Panc1 (cell line): ENCODE data around the gene HMCN2. TPM values are rescaled to one million over a fixed set of nuclear protein-coding genes. Genes with fewer than 3 reads are reported as not detected.

Experiments
- ATAC-seq: fragments of 200-7000 bp; cut with Tn5 transposase; 2 replicates; pipeline ENCODE4 v1.9.1; 2020; ENCODE audit warnings: mild to moderate bottlenecking, moderate library complexity
- BruUV-seq: library from RNA; stranded (reverse); fragments of 400-500 nt; replicated peaks from 2 replicates; lab custom pipeline; 2021; lab: Mats Ljungman, UMichigan
- CTCF ChIA-PET: fragments of 300-600 bp; sonication (Branson Sonifier 250); formaldehyde crosslinking; loops from one replicate; lab custom pipeline; 2022; ENCODE audit warnings: antibody characterized with exemption; lab: Charles Lee
- POLR2A ChIA-PET: fragments of 300-600 bp; sonication (Branson Sonifier 250); formaldehyde crosslinking; loops from one replicate; lab custom pipeline; 2022; ENCODE audit warnings: antibody characterized with exemption; lab: Charles Lee
- DNase-seq: peaks from one replicate; pipeline ENCODE4 v3.0.0-alpha.2; 2010; ENCODE audit warnings: low read depth, low spot score
- H3K27ac ChIP-seq: 2 replicates; pipeline ENCODE4 v1.5.1; 2011; ENCODE audit warnings: mild to moderate bottlenecking, low read length, inconsistent platforms
- H3K27me3 ChIP-seq: fragments of 200-500 bp; sonication (Bioruptor generic); 2 replicates; pipeline ENCODE4 v1.6.0; 2014; ENCODE audit warnings: low read length, inconsistent platforms; ENCODE audit not compliant: control insufficient read depth, insufficient read depth
- H3K36me3 ChIP-seq: fragments of 200-500 bp; sonication (Bioruptor generic); 2 replicates; pipeline ENCODE4 v1.5.1; 2014; ENCODE audit warnings: inconsistent platforms, mild to moderate bottlenecking, low read length, moderate library complexity; ENCODE audit not compliant: control insufficient read depth, insufficient read depth
- H3K4me1 ChIP-seq: 2 replicates; pipeline ENCODE4 v1.5.1; 2011; ENCODE audit warnings: inconsistent platforms, mild to moderate bottlenecking, low read length, moderate library complexity; ENCODE audit not compliant: control insufficient read depth, insufficient read depth
- H3K4me3 ChIP-seq, 2 experiments: 2 replicates each; pipeline ENCODE4 v1.5.1; 2011 to 2012; ENCODE audit warnings: low read depth in 2 of 2, low read length in 2 of 2, mild to moderate bottlenecking in 2 of 2, inconsistent platforms in 1 of 2, moderate library complexity in 1 of 2
- H3K9me3 ChIP-seq: fragments of 200-500 bp; sonication (Bioruptor generic); 2 replicates; pipeline ENCODE4 v1.5.1; 2014; ENCODE audit warnings: low read depth, mild to moderate bottlenecking, inconsistent platforms, low read length, moderate library complexity; ENCODE audit not compliant: control insufficient read depth, insufficient read depth
- CTCF ChIP-seq: fragments of 450-650 bp; IDR thresholded peaks from 2 replicates; pipeline ENCODE4 v1.5.1; 2017; ENCODE audit warnings: mild to moderate bottlenecking
- POLR2AphosphoS5 ChIP-seq: IDR thresholded peaks from 2 replicates; pipeline ENCODE4 v1.6.1; 2012; ENCODE audit warnings: mild to moderate bottlenecking, low read depth, low read length, moderate library complexity
- SIN3A ChIP-seq: IDR thresholded peaks from 2 replicates; pipeline ENCODE4 v1.6.1; 2012; ENCODE audit warnings: low read depth, mild to moderate bottlenecking, low read length, moderate library complexity, borderline replicate concordance; ENCODE audit not compliant: insufficient read depth
- TCF7L2 ChIP-seq: IDR thresholded peaks from 2 replicates; pipeline ENCODE4 v1.6.1; 2011; ENCODE audit warnings: mild to moderate bottlenecking, low read depth, low read length, inconsistent platforms
- in situ Hi-C: cut with HindIII; loops from 2 replicates; pipeline ENCODE4 v1.10.0; 2016; ENCODE audit warnings: low sequenced_read_pairs, low pct_unique_long_range_greater_than_20kb
- intact Hi-C: fragments of 100-400 bp; cut with micrococcal nuclease; formaldehyde crosslinking; loops from one replicate; pipeline ENCODE4 v1.10.0; 2022; ENCODE audit not compliant: unreplicated experiment
- total RNA-seq: library from RNA; stranded (reverse); gene quantifications from one replicate; pipeline ENCODE4 v1.2.1, GENCODE V29; 2021; ENCODE audit not compliant: unreplicated experiment
- TF ChIP-seq, protein P1 (sequence below), 2 experiments: IDR thresholded peaks; 2 replicates each; pipeline ENCODE4 v1.6.1; 2011 to 2012; ENCODE audit warnings: low read depth in 2 of 2, control low read depth in 1 of 2, low read length in 1 of 2, mild to moderate bottlenecking in 1 of 2, moderate library complexity in 1 of 2; ENCODE audit not compliant: insufficient read depth in 1 of 2

The HMCN2 gene
- total RNA-seq, 1 experiment from 2014 or later = 0.05 TPM

DNA sequence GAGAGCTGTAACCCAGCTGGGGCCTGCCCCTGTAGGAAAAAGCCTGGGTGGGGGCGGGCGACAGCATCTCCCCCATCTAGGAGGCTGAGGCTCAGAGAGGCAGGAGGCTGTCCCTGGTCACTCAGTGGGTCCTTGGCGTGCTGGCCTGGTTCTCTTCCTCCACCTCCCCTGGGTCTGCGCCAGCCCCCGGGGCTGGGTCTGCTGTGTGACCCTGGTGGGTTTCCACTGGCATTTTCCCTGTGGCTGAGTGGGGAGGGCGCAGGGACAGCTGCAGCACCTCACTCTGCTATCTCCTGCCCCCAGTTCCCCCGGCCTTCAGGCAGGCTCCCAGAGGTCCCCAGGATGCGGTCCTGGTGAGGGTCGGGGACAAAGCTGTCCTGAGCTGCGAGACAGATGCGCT is 119.7 kb downstream of the HMCN2 start:
- BruUV-seq = no TSS peak
- ATAC-seq (no peak), DNase-seq (no peak)
- no peaks in the 10 kb centered on the region for H3K27me3 ChIP-seq
- POLR2A ChIA-PET = no interaction called here
- no peaks in the 10 kb centered on the region for H3K36me3 ChIP-seq
- no peaks in the 10 kb centered on the region for H3K9me3 ChIP-seq
- CTCF ChIA-PET = no interaction called here
- H3K4me1 ChIP-seq = no peaks in the 10 kb centered on the region
- H3K4me3 ChIP-seq = no peak overlapping the region
- in situ Hi-C loops (no loop called here), intact Hi-C loops (no loop called here)
- TF ChIP-seq CTCF (no peak), SIN3A (no peak), TCF7L2 (no peak), POLR2AphosphoS5 (no peak)
- TF ChIP-seq, protein P1, sequence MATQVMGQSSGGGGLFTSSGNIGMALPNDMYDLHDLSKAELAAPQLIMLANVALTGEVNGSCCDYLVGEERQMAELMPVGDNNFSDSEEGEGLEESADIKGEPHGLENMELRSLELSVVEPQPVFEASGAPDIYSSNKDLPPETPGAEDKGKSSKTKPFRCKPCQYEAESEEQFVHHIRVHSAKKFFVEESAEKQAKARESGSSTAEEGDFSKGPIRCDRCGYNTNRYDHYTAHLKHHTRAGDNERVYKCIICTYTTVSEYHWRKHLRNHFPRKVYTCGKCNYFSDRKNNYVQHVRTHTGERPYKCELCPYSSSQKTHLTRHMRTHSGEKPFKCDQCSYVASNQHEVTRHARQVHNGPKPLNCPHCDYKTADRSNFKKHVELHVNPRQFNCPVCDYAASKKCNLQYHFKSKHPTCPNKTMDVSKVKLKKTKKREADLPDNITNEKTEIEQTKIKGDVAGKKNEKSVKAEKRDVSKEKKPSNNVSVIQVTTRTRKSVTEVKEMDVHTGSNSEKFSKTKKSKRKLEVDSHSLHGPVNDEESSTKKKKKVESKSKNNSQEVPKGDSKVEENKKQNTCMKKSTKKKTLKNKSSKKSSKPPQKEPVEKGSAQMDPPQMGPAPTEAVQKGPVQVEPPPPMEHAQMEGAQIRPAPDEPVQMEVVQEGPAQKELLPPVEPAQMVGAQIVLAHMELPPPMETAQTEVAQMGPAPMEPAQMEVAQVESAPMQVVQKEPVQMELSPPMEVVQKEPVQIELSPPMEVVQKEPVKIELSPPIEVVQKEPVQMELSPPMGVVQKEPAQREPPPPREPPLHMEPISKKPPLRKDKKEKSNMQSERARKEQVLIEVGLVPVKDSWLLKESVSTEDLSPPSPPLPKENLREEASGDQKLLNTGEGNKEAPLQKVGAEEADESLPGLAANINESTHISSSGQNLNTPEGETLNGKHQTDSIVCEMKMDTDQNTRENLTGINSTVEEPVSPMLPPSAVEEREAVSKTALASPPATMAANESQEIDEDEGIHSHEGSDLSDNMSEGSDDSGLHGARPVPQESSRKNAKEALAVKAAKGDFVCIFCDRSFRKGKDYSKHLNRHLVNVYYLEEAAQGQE (IDR thresholded peaks at IDR 0.05; ENCODE audit: insufficient read depth in 1 of 2, low read depth in 2 of 2, low read length in 1 of 2) = no peak
- H3K27ac ChIP-seq = no peak overlapping the region

DNA sequence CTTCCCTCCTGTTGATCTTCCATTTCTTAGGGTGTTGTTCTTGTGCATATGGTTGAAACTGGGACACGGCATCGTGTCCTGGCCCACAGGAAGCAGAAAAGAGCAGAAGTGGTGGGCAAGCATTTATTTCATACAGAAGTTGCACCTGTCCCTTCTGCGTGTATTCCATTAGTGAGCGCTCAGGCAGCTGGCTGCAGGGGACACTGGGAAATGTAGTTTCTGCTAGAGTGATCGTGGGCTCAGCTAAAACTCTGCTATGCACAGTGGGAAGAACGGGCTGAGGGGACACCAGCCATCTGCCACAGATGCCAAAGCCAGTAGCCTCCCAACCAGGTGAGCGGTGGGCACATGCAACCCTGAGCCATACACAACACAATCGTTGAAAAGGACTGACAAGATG is 121.8 kb downstream of the HMCN2 start:
- ATAC-seq (no peak), DNase-seq (no peak)
- H3K9me3 ChIP-seq = no peaks in the 10 kb centered on the region
- no peak overlapping the region for H3K27ac ChIP-seq
- in situ Hi-C loops (no loop called here), intact Hi-C loops (no loop called here)
- CTCF ChIA-PET = no interaction called here
- POLR2A ChIA-PET = no interaction called here
- BruUV-seq = no TSS peak
- no peaks in the 10 kb centered on the region for H3K36me3 ChIP-seq
- no peak overlapping the region for H3K4me3 ChIP-seq
- no peaks in the 10 kb centered on the region for H3K27me3 ChIP-seq
- TF ChIP-seq SIN3A = no peak
- TF ChIP-seq CTCF = no peak
- no peak for TF ChIP-seq POLR2AphosphoS5
- TF ChIP-seq TCF7L2 = no peak
- TF ChIP-seq, protein P1 (IDR thresholded peaks at IDR 0.05; ENCODE audit: insufficient read depth in 1 of 2, low read depth in 2 of 2, low read length in 1 of 2) = no peak
- no peaks in the 10 kb centered on the region for H3K4me1 ChIP-seq
